ENCODE results near the gene ACTRT2.

Gene ACTRT2

GRCh38 chr1:3034728-3035562 is 13.7 kb downstream of the ACTRT2 start:
- DNase-seq: no peak

- DNase-seq: no peak
Observed at GRCh38 chr1:3035563-3036446, 14.5 kb downstream of the ACTRT2 start.

GRCh38 chr1:3036447-3037280 is 15.4 kb downstream of the ACTRT2 start:
- no peak for DNase-seq

- no peak for DNase-seq
Observed at GRCh38 chr1:3037281-3038040, 16.2 kb downstream of the ACTRT2 start.

- no peak for DNase-seq
Observed at GRCh38 chr1:3038113-3038551, 16.9 kb downstream of the ACTRT2 start.

GRCh38 chr1:3038571-3039181 is 17.4 kb downstream of the ACTRT2 start:
- DNase-seq: no peak

- no peak for DNase-seq
Observed at GRCh38 chr1:3040004-3040403, 18.7 kb downstream of the ACTRT2 start.

- DNase-seq: no peak
Observed at GRCh38 chr1:3042481-3042880, 21.2 kb downstream of the ACTRT2 start.

GRCh38 chr1:3049164-3049563 is 27.9 kb downstream of the ACTRT2 start:
- no peak for DNase-seq

- DNase-seq: no peak
Observed at GRCh38 chr1:3049905-3050304, 28.6 kb downstream of the ACTRT2 start.

GRCh38 chr1:3050603-3051002 is 29.3 kb downstream of the ACTRT2 start:
- no peak for DNase-seq

- no peak for DNase-seq
Observed at GRCh38 chr1:3051270-3052268, 30.3 kb downstream of the ACTRT2 start.

- DNase-seq: no peak
Observed at GRCh38 chr1:3052501-3052900, 31.2 kb downstream of the ACTRT2 start.

- DNase-seq: no peak
Observed at GRCh38 chr1:3053366-3053980, 32.2 kb downstream of the ACTRT2 start.

GRCh38 chr1:3053986-3054385 is 32.7 kb downstream of the ACTRT2 start:
- DNase-seq: no peak

GRCh38 chr1:3054474-3054873 is 33.2 kb downstream of the ACTRT2 start:
- no peak for DNase-seq

GRCh38 chr1:3055051-3055450 is 33.8 kb downstream of the ACTRT2 start:
- no peak for DNase-seq

GRCh38 chr1:3056641-3057040 is 35.4 kb downstream of the ACTRT2 start:
- DNase-seq: no peak

GRCh38 chr1:3058263-3059030 is 37.2 kb downstream of the ACTRT2 start:
- no peak for DNase-seq

Measured in NCI-H345 (cell line).